NCI-H146 treated with DMSO at 0.1 percent for 48 hours (cell line): ENCODE measurements around the gene TUBB3.
"Not testable (repeated sequence)": the region's sequence is repeated elsewhere in the genome, so short reads cannot be mapped to it uniquely, and the experiment has no call there.

Experiments
- DNase-seq: peaks from one replicate; lab custom pipeline; 2025; ENCODE audit not compliant: unreplicated experiment; lab: John Stamatoyannopoulos, UW

The TUBB3 gene

GRCh38 chr16:89900885-89901284 lies 22.3 kb upstream of the TUBB3 start:
- DNase-seq = no peak

DNA sequence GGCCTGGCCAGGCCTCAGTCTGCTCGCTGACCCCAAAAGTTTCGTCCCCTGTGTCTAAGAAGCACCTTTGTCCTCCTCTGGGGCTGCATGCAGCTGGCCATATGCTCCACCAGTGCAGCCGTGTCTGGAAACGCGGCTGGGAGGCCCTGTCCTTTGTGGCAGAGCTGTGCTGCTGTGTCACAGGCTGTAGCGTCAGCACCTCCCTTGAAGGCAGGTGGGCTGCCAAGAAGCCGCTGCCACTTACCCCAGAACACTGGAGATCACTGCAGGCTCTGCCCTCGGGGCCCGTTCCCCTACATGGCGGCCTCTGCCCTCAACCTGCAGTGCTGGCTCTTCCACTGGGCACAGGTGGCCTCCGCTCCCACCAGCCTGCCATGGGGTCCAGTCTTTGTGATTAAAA lies 20.2 kb upstream of the TUBB3 start:
- no peak for DNase-seq

DNA sequence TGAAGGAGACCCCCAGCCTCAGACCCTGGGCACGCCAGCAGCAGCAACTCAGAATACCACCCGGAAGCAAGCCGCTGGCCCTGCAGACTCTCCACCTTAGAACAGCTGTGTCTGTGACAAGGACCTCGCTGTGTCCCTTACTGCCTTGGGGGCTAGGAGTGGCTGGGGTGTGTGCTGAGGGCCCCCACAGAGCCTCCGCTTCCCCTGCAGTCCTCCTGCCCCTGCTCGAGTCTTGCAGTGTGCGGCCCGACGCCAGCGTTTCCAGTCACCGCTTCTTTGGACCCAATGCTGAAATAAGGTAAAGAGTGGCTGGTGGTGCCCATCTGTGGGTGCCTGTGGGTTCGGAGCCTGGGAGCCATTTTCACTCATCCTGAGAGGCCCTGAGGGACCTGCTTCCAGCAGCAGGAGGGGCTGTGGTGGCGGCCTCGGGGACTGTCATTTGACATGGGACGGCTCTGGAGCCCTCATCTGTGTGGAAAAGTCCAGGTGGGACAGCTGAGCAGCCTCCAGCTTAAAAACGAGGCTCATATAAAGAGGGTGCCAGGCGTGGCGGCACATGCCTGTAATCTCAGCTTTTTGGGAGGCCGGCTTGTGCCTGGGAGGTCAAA lies 19.1 kb upstream of the TUBB3 start:
- no peak for DNase-seq

DNA sequence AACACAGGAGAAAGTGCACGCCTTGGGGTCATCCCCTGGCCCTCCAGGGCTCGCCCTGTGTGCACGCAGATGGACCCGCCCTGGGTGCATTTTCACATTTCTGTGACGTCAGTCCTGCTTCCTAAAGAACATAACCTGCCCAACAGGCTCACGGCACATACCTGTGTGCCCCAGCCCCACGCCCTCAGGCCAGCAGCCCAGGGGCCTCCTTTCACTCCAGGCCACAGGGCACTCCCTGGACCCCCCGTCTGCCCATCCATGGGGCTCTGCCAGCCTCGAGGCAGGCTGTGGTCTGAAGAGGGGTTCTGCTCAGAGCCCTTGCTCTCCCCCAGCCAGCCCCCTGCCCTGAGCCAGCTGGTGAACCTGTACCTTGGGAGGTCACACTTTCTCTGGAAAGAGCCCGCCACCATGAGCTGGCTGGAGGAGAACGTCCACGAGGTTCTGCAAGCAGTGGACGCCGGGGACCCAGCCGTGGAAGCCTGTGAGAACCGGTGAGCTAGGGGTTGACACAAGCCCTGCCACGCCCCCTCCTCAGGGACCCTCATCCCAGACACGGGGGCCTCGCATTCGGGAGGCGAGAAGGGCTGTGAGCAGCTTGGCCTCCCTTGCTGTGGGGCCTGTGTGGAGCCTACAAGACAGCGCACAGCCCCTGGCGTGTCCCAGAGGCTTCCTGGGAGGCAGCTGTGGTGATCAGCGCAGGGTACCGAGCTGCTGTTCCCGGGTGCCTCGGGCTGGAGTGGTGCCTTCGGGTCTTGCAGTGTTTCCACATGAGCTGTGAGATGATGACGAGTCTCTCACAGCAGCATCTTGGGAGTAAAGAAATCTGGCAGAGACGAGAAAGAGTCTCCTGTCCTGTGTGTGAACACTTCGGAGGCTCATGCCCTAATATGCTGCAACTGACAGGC lies 18.3 kb upstream of the TUBB3 start:
- no peak for DNase-seq

GRCh38 chr16:89905511-89906139 lies 17.5 kb upstream of the TUBB3 start:
- no peak for DNase-seq

DNA sequence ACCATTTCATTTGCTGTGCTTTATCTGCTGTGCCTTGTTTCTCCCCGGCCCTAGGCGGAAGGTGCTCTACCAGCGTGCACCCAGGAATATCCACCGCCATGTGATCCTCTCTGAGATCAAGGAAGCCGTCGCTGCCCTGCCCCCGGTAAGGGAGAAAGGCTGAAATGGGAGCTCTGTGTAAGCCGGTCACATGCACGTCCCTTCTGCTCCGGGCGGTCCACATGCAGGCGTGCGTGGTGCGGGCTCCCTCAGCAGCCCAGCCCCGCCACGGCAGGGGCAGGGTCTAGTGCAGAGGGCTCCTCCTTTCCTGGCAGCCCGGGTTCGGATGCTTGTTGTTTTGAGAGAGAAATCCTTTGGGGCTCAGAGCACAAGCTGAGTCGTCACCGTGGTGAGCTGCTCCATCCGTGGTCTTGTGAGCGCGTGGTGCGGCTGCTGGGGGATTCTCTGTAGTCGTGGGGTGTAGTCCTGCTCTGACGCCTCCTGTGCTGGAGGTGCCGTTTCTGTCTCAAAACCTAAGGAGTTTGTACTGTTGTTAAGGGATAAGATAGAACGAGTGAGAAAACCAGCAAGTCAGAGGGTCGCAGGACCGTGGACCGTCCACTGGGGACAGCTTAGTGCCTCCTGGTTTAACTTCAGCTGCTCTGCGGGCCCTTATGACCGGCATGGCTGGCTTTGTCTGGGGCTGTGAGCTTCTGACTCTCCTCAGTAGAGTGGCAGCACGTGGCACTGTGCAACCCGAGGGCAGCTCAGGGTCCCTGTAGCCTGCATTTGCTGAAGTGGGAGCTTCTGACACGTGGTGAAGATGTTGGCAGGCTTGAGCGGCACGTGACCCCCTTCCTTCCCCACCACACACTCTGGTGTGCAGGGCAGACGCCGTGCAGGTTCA lies 16.8 kb upstream of the TUBB3 start:
- no peak for DNase-seq

GRCh38 chr16:89907055-89907814 lies 15.9 kb upstream of the TUBB3 start:
- no peak for DNase-seq

DNA sequence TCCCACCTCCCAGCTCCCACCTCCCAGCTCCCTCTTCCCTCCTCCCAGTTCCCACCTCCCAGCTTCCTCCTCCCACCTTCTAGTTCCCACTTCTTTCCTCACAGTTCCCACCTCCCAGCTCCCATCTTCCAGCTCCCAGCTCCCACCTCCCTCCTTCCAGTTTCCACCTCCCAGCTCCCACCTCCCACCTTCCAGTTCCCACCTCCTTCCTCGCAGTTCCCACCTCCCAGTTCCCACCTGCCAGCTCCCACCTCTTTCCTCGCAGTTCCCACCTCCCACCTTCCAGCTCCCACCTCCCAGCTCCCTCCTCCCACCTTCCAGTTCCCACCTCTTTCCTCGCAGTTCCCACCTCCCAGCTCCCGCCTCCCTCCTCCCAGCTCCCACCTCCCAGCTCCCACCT lies 14.9 kb upstream of the TUBB3 start:
- DNase-seq = no peak

DNA sequence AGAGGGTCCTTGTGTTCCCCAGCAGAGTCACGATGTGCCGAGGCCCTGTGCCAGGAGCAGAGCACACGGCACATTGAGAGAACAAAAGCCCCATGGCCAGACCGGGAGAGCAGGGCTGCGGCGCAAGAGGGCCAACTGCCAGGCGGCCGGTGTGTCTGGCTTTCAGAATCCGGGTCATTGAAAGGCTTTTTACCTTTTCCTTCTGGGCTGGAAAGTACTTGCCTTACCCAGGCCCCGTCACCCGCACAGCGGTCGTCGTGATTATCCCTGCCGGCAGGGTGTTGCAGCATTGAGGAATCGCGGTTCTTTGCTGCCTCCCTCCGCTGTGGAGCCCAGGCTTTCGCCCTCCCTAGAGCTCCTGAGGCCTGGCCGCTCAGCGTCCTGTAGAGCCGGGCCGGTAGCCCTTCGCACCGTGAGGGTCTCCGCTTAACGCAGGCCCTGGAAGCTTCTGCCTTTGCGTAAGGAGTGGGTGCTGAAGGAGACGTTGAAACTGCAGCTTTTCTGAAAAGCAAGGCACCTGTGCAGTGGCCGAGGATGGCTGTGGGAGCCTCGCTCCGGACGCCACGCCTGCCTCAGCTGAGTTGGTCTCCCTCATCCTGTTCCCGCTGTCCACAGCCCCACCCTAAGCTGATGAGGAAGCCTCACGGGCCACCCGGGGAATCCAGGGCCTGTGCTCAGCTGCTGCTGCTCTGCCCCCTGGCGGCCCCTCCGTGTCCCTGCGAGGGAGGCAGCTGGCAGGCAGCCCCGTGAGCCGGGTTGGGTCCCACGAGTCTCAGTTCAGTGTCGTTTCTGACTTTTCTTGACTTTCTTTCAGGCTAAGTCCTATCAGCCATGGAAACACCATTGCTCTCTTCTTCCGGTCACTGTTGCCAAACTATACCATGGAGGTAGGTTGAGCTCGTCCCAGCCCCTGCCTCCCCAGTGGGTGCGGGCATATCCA lies 13.1 kb upstream of the TUBB3 start:
- DNase-seq = no peak

- no peak for DNase-seq
These were observed 12.3 kb upstream of the TUBB3 start for GRCh38 chr16:89910717-89911354.

DNA sequence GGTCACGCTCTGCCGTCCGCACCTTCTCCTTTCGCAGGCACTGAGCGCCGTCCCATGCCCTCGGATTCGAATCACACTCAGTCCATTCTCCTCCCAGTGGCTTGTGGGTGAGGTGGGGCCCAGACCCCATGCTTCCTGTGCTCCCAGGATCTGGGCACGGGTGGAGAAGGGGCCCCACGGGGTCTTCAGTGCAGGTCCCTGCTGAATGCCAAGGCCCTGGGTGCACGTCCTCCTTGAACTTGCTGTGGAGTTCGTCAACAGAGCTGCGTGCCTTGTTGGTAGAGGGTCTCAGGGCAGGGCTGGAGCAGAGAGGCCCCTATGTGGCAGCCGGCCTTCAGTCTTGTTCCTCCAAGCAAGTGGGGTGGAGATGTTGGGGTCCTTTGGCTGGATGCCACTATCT lies 11.8 kb upstream of the TUBB3 start:
- no peak for DNase-seq

DNA sequence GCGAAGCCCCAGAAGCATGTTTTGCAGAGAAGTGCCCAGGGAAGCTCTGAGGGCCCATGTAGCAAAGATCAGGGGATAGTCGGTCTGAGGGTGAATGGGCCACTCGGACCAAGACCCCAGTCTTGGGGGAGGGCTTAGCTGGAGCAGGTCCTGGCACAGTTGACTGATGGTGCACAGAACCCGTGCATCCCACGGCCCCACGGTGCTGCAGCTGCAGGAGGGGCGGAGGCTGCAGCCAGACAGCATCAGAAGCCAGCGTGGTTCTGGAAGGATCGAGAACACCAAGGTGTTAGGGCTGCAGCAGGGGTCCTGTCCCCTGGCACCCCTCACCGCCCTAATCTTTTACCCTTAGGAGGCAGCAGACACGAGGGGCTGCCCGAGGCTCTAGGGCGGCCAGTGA lies 11.0 kb upstream of the TUBB3 start:
- DNase-seq = no peak

DNA sequence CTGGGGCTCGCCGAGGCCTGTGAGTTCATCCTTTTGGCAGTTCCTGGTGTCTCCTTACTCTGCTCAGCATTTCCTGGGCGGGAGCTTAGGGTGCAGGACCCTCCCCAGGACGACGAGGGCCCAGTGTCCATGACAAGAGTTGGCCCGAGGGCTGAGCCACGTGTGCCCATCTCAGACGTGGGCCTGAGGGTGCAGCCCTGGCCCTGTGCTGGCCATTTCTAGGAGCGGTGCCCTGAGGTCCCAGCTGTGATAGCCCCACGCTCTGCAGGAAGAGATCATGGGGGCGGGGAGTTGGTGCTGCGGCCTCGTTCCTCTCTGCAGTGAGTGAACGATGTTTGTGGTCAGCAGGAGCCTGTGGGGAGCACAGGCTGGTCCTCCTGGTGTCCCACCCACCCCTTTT lies 10.5 kb upstream of the TUBB3 start:
- DNase-seq = no peak

DNA sequence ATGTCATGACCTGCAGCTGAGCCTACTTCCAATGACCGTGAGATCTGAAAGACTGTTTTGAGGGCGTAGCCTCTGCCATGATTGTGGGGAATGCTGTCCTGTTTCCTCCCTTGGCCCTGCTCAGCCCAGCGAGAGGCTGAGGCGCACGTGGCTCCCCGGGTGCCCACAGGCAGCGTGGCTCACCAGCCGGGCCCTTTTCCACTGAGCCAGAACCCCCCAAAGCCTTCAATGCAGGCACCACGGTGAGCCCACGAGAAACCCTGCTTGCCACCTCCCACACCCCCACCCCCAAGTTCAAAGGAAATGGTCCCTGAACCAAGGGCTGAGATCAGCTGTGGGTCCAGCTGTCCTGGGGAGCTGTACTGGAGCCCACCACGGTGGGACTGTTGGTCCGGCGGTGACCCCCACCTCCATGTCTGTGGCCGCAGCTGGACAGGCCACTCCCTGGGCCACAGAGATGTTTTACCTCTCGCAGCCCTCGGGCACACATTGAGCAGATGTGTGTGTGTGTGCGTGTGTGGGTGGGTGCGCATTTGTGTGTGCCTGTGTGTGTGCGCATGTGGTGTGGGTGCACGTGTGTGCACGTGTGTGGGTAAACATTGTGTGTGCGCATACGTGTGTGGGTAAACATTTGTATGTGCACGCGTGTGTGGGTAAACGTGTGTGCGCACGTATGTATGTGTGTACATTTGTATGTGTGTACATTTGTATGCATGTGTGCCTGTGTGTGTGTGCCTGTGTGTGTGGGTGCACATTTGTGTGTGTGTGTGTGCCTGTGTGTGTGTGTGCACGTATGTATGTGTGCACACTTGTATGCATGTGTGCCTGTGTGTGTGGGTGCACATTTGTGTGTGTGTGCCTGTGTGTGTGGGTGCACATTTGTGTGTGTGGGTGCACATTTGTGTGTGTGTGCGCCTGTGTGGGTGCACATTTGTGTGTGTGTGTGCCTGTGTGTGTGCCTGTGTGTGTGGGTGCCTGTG lies 9.4 kb upstream of the TUBB3 start:
- no peak for DNase-seq

DNA sequence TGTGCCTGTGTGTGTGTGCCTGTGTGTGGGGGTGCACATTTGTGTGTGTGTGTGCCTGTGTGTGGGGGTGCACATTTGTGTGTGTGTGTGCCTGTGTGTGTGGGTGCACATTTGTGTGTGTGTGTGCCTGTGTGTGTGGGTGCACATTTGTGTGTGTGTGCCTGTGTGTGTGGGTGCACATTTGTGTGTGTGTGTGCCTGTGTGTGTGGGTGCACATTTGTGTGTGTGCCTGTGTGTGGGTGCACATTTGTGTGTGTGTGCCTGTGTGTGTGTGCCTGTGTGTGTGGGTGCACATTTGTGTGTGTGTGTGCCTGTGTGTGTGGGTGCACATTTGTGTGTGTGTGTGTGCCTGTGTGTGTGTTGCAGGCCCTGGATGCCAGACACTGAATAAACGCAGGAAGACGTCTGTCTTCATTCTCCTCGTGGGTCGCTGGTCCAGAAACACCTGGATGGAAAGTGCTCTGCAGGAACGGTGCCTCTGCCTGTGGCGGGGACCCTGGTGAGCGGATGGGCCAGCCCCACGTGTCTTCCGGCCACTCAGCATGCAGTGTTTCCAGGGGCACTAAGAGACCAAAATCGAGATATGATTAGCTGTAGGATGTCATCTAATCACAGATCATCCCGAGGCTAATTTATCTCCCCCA lies 8.4 kb upstream of the TUBB3 start:
- not testable (repeated sequence) for DNase-seq

GRCh38 chr16:89915303-89916232 lies 7.6 kb upstream of the TUBB3 start:
- DNase-seq = no peak
